Uterus (tissue), 2 donors: Measurements from ENCODE around the gene RBM15.

ENCODE experiments used
- POLR2A ChIP-seq, 2 donors: fragments of 450-650 bp; IDR thresholded peaks; one replicate each; pipeline ENCODE4 v1.6.1; 2016; ENCODE audit warnings: antibody characterized with exemption in 2 of 2, mild to moderate bottlenecking in 1 of 2, moderate library complexity in 1 of 2
- TF ChIP-seq, protein P1 (sequence below), 4 experiments: fragments of 200-600 bp in 2 of 4; fragments of 450-650 bp in 2 of 4; sonication (generic) in 2 of 4; IDR thresholded peaks; one replicate each; pipeline ENCODE4 v1.5.1; 2016 to 2019; ENCODE audit warnings: antibody characterized with exemption in 4 of 4, mild to moderate bottlenecking in 2 of 4, moderate library complexity in 1 of 4

DNA sequence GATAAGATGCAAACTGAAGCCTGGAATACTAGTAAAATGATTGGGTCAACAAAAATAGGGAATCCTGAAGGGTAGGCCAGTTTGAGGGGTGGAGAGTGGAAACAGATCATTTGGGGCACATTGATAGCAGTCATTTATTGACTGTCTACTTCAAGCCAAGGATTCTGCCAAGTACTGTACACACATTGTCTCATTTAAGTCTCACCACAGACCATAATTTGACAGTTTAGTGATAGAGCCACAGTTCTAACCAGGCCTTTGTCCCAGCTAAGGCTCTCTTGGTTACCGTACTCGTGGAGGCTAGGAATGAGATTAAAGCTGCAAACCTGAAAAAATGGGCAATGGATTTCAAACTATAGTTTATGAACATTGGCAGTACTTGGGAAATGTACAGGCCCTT lies 11.2 kb downstream of the RBM15 start:
- no peak for TF ChIP-seq POLR2A (IDR thresholded peaks at IDR 0.05)
- TF ChIP-seq, protein P1, sequence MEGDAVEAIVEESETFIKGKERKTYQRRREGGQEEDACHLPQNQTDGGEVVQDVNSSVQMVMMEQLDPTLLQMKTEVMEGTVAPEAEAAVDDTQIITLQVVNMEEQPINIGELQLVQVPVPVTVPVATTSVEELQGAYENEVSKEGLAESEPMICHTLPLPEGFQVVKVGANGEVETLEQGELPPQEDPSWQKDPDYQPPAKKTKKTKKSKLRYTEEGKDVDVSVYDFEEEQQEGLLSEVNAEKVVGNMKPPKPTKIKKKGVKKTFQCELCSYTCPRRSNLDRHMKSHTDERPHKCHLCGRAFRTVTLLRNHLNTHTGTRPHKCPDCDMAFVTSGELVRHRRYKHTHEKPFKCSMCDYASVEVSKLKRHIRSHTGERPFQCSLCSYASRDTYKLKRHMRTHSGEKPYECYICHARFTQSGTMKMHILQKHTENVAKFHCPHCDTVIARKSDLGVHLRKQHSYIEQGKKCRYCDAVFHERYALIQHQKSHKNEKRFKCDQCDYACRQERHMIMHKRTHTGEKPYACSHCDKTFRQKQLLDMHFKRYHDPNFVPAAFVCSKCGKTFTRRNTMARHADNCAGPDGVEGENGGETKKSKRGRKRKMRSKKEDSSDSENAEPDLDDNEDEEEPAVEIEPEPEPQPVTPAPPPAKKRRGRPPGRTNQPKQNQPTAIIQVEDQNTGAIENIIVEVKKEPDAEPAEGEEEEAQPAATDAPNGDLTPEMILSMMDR (IDR thresholded peaks at IDR 0.05), result no peak
